GM19193 (cell line): Measurements from ENCODE around the gene MPP2.

Experiments
- POLR2A ChIP-seq: IDR thresholded peaks from 4 replicates; pipeline ENCODE4 v1.6.1; 2011; ENCODE audit not compliant: insufficient read depth, insufficient read length; ENCODE audit errors: extremely low read depth

Gene MPP2

DNA sequence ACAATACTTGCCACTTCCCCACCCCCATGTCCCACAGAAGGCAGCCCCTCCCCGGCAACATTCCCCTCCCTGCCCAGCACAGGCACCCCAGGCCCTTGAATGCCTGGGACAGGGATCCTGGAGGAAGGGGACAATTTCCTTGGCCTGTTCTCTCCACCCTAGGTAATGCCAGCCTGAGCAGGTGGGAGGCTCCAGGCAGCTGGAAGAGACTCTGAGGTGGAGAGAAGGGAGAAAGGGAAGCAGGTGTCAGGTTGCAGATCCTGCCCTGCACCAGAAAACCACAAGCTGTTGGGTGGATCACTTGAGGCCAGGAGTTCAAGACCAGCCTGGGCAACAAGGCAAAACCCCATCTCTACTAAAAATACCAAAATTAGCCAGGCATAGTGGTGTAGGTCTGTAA, 8.9 kb downstream of the MPP2 start:
- TF ChIP-seq POLR2A: no peak

DNA sequence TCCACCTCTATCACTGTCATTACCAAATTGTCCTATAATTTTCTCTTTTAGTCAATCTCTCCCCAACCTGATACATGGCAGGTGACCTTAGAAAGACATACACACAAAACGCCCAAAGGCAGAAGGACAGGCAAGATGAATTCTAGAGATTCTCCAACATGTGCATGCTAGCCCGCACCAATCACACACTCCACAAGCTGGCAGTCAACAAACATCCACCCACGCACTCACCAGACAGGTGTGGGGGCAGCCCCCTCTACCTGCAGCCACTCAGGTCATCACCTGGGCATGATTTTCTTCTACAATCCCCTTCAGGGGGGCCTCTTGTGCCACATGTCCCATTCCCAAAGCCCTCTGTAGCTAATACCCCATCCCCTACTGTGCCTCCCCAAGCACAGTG, 9.5 kb downstream of the MPP2 start:
- TF ChIP-seq POLR2A: no peak

DNA sequence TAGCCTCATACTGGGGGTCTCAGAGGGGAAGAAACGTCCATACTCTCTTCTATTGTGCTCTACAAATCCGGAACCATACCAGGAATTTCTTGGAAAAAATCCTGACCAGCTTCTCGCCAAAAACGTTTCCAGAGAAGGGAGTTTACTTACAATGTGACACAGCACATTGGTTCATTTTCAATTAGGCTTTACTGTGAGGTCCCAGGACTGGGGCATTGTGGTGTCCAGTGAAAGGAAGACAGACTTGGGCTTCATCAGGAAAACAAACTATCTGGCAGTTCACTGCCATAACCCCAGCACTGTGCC, 14.7 kb downstream of the MPP2 start:
- no peak for TF ChIP-seq POLR2A

DNA sequence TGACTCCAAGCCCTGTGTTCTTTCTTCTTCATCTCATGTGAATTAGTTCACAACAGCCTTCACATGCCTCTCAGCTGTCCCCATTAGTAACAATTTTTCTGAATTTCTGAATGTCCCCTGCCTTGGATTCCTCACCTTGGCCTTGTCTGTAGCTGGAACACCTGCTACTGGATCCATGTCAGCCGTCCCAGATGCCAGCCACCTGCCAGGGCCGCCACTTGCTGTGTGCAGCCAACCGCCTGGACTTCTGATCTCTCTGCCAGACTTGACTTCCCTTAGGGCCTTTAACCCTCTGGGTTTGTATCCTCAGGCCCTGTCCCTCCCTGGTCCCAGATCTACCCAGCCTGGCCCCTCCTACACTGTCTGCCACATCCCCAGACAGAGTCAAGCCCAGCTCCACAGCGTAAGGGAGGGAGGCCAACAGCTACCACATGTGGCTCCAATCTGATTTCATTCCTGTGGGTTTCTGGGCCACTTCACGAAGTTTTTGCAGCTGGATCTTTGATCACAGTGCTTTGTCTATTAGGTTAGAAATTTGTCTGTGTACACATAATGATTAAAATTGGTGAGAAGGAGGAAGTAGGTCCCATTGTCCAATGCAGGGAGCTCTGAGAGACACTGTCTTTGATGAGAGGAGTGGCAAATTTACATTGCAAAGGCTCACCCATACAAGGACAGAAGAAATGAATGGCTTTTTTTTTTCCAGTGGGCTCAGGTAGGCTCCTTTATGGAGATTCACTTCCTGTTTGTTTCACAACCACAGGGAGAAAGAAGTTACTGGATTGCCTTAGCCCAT, 15.3 kb downstream of the MPP2 start:
- TF ChIP-seq POLR2A: no peak

DNA sequence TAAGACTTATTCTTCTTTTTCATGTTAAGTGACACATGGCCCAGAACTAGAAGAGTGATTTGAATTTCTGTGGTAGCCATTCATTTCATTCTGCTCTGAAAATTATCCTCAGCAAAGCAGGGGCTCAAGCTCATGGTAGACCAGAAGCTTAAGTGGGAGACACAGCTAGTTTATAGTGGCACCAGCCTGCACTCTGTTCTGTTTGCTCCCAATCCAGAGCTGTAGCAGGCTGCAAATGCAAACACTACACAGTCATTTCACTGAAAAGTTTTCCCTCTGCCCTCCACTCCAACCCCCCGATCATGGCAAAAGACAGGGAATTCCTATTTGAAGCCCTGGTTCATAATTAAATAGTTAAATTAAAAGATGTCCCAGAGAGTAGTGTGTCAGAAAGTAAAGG, 17.1 kb downstream of the MPP2 start:
- no peak for TF ChIP-seq POLR2A

DNA sequence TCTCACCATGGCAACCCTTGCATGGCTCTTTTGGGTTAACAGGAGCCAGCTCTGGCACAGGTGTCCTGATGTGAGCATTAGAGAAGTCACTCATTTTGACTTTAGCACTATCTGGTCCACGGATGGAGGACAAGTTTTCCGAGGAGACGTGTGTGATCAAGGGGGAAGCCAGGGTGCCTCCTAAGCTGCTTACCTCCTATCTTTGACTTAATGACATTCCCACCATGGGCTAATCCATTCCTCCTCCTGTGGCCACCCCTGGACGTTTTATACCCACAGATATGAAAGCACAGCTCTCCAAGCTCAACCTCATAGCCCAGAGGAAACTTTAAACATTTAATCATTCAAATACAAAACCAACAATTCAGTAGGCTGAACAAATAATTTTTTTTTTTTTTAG, 18.8 kb downstream of the MPP2 start:
- TF ChIP-seq POLR2A: no peak

DNA sequence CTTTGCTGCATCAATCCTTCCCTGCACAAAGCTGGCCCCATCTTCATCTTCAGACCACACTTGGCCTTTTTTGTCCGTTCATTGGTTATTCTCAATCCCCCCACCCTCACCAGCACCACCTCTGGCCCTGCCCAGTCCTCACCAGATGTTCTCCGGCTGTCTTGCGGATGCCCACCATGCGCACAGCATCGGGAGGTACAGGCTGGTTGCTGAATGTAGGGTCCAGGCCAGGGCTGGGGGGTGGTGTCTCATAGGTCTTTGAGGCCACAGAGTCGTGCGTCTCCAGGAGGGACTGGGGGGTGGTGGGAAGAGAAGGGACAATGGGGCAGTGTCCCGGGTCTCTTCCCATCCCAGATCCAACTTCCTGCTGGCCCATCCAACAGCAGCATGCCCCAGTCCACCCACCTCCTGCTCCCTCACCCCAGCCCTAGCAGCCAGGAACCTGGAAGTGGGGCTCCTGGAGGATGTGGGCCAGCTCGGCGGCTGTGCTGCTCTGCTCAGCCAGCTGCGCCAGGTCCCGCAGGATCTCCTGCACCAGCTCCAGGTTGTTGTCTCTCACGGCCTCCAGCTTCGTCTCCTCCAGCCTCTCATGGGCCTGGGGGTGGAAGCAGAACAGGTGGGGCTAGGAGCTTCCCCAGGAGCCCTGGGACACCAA, 24.4 kb downstream of the MPP2 start:
- TF ChIP-seq POLR2A: no peak

DNA sequence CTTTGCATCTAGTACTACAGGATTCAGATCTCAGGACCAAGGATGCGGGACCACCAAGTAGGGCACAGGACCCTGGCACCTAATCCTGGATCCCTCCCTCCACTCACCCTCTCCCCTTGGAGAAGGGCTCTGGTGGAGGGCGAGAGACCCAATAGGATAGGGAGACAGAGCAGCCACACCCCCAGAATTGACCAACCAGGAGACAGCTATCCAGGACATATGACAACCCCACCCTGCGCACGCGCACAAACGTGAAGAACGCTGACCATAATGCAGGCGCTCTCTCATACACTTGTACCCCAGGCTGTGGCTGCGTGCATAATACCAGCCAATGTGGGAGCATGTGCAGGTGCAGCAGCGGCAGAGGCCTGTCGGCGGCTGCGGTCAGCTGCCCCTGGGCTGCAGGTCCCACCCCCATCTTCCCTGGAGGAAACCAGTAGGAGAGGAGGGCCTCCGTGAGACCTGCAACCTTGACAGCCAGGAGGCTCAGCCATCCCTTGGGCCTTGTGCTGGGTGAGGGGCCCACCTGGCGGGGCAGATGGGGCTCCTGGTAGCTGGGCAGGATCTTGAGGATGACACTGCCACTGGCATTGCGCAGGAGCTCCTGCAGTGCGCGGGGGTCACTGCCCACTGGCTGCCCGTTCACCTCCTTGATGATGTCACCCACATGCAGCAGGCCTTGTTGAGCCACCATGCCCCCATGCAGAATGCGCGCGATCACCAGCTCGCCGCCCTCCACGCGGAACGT, 25.4 kb downstream of the MPP2 start:
- TF ChIP-seq POLR2A: no peak

DNA sequence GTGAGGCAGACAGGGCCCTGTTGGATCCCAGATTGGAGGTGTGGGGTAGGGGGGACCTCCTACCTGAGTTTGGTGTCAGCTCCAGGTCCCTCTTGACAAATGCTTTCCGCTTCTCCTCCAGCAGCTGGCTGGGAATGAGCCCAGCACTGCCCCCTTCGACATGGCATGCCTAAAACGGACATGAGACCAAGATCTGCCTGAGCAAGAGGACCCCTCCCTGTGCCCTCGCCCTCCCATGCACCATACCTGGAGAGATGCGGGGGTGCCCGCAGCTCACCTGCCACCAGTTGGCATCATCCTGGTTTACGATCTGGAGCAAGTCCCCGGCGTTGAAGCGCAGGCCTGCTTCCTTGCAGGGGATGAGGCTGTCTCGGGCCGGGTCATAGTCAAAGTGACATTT, 26.2 kb downstream of the MPP2 start:
- TF ChIP-seq POLR2A: no peak

DNA sequence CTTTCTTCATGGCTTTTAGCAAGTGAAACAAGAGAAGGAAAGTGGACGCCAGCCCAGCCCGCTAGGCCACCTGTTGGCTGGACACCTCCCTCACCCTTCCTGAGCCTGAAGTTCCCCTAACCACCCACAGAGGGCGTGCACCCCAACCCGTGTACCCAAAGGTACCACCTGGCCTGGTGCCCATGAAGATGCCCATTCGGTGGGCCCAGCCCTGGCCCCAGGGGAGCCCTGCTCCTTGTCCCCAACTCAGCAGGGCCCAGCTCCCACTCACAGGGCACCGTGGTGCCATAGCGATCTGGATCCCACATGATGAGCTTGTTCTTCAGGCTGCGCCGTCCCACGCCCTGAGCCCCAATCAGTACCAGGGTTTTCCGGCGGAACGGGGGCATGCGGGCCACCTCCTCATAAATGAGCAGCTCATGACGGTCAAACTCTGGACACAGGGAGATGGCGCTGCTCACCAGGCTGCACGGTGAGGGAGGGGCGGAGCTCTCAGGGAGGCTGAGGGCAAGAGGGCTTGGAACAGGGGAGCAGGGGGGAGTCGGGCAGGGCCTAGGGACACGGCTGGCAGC, 26.8 kb downstream of the MPP2 start:
- TF ChIP-seq POLR2A: no peak

DNA sequence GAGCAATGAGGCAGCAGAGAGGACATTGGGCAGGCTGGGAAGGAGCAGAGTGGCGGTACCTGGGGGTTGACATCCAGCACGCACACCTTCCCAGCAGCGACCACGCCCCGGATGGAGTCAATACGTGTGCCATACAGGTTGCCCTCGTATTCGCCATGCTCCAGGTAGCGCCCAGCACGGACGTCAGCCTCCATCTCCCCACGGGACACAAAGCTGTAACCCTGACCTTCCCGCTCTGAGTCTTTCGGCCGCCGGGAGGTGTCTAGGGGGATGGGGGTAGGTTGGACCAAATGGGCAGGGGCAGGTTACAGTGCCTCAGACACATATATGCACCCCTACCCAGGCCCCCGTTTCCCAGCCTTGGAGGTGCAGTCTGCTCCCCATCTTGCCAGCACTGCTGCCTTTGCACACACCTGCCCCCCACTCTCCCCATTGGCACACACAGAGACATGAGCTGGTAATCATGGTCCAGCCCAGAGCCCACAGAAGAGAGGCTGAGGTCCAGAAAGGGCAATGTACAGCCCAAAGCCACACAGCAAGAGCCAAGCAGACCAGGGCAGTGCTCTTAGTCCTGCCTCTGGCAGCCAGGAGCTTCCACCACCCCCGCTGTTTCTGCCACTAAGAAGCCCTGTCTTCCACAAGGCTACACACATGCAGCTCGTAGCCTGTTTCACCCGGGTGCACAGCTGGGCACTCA, 27.5 kb downstream of the MPP2 start:
- TF ChIP-seq POLR2A: no peak

DNA sequence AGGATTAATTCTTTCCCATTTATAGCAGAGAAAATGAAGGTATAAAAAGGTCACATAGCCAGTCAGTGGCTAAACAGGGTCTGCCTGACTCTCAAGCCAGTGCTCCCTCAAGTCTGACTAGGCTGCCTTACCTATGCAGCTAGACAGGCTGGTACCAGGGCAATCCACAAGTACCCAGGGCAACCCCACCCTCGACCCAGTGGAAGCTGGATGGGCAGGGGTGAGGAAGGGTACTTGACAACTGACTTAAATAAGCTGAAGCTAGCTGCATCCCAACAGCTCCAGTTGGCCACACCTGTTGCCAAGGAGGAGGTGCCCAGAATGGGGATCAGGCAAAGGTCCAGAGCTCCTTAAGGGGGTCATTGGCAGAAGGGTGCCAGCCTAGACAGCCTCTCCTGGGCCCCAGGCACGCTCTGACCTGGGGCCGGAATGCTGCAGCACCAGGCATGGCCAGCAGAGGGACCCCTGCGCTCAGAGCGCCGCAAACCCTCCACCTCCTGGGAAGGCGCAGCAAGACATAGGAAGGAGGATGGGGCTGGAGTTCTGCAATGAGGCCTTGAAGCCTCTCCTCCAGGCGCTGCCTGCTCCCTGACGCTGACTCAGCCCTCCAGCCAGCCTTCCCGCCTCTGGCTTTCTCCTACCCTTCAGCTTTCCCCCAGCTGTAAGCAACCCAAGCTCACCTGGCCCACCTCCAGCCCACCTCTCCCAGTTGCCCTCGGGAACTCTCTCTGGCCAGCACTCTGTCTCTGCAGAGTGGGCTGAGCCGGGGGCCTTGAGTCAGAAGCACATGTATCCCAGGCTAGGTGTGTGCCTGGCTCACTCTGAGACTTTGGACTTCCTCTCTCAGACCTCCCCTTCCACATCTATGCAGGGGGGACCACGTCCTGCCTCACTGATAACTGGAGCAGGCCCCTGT, 28.8 kb downstream of the MPP2 start:
- TF ChIP-seq POLR2A: no peak

DNA sequence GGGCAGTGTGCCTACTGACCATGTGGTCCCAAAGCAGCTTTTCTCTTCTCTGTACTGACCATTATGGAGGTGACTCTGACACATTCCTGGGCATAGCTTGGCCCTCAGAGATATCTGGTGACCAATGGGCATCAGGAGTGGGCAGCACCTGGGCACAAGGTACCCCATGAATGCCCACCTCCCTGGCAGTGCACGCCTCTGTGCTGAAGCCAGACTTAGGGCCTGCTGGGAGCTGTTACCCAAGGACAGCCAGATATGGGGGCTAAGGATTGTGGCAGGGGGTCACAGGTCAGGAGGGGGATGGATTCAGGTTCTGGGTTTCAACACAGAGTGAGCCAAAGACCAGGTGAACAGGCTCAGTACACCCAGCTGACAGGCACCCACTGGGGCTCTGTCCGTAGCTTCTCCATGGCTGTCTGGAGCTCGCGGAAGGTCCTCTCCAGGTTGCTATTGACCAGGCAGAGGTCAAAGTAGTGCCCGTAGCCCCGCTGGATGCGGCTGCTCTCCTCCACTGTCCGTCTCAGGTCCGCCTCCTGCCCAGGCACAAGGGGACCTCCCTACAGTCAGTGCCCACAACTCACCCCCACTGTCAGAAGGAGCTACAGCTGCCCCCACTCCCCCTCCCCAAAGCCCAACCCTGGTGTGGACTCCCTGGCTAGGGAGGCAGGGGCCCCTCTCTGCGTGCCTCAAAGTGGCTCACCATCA, 29.7 kb downstream of the MPP2 start:
- TF ChIP-seq POLR2A: no peak
